LNCaP clone FGC (cell line): ENCODE results near the gene LGALS14.
"Not testable (repeated sequence)": the region's sequence is repeated elsewhere in the genome, so short reads cannot be mapped to it uniquely, and the experiment has no call there.

Experiments used
- DNase-seq: peaks from one replicate; pipeline ENCODE4 v3.0.0-alpha.2; 2011; ENCODE audit warnings: low read depth
- H3K4me3 ChIP-seq: 2 replicates; pipeline ENCODE4 v1.5.1; 2011; ENCODE audit warnings: mild to moderate bottlenecking, low read depth, low read length, control low read depth
- CTCF ChIP-seq: IDR thresholded peaks from 2 replicates; pipeline ENCODE4 v1.5.1; 2012; ENCODE audit warnings: mild to moderate bottlenecking; ENCODE audit not compliant: control insufficient read depth, insufficient read depth; ENCODE audit errors: extremely low read depth

The LGALS14 gene

GRCh38 chr19:39671739-39672363, 32.4 kb upstream of the LGALS14 start:
- peak; percentile 39 for DNase-seq
- TF ChIP-seq CTCF: peak; percentile 63
- no peak overlapping the region for H3K4me3 ChIP-seq

GRCh38 chr19:39672473-39672872, 31.8 kb upstream of the LGALS14 start:
- TF ChIP-seq CTCF: no peak

GRCh38 chr19:39673862-39674261, 30.4 kb upstream of the LGALS14 start:
- peak; percentile 67 for TF ChIP-seq CTCF
- DNase-seq, H3K4me3 ChIP-seq: not testable (repeated sequence)

More at GRCh38 chr19:39672473-39672872, 31.8 kb upstream of the LGALS14 start:
- DNase-seq: no peak
- no peak overlapping the region for H3K4me3 ChIP-seq

GRCh38 chr19:39676004-39676403, 28.3 kb upstream of the LGALS14 start:
- TF ChIP-seq CTCF: no peak
- H3K4me3 ChIP-seq: no peak overlapping the region
- no peak for DNase-seq

- DNase-seq: peak; percentile 87
- no peak for TF ChIP-seq CTCF
- H3K4me3 ChIP-seq: peak overlapping the region; percentile 11; the same call in 1 of the 2 replicates
Observed at GRCh38 chr19:39677961-39678889, 26.1 kb upstream of the LGALS14 start.

- DNase-seq: no peak
- no peak for TF ChIP-seq CTCF
- H3K4me3 ChIP-seq: no peak overlapping the region
Observed at GRCh38 chr19:39679056-39679790, 25.1 kb upstream of the LGALS14 start.
